ENCODE measurements around the gene SKA3. TPM values are rescaled to one million over a fixed set of nuclear protein-coding genes. Genes with fewer than 3 reads are reported as not detected.

SKA3 gene
- total and polyA plus RNA-seq, 2 of the 13 experiments (the other 11 are each of a cell fraction or from before 2014, with no cell fraction given) = 7.2 to 10.8 TPM

DNA sequence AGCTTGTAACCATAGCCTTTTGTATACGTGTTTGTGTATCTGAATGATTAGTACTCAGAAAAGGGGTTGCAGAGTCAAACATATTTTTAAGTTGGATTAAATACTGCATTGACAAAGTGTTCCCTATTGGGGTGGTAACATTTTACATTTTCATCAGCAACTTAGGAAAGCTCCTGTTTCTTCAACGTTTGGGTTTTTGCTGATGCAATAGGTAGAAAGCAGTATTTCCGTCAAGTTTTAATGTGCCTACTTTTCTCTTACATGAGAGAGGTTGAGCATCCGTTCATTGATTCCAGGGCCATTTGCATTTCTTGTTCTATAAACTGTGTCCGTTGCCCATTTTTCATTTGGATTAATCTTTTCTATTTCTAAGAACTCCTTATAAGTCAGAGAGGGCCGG, 56.2 kb downstream of the SKA3 start:
- no peak for DNase-seq (ENCODE audit: low spot score)
- POLR2A ChIA-PET = no interaction called here
- no peak overlapping the region for H3K9ac ChIP-seq (ENCODE audit: insufficient read depth, low read depth, low read length)
- no peaks in the 10 kb centered on the region for H3K36me3 ChIP-seq (replicated peaks in 1 of 2; ENCODE audit: control insufficient read depth in 1 of 2, insufficient read depth in 2 of 2, low read length in 2 of 2)
- no TSS peak for BruUV-seq (replicated peaks)
- H3K4me1 ChIP-seq (ENCODE audit: insufficient read depth, low read length) = peaks cover 53% of the 10 kb centered on the region
- H3K4me3 ChIP-seq (replicated peaks in 1 of 3; ENCODE audit: insufficient read depth in 1 of 3, low read depth in 2 of 3, low read length in 3 of 3) = no peak overlapping the region
- intact Hi-C loops (cut with micrococcal nuclease; ENCODE audit: unreplicated experiment) = no loop called here
- no peaks in the 10 kb centered on the region for H4K20me1 ChIP-seq (ENCODE audit: insufficient read depth, low read length)
- WGBS (ENCODE audit: low lambda C conversion rate) = 40% methylated on average over 6 of the region's 6 CpGs
- TF ChIP-seq, protein P1, sequence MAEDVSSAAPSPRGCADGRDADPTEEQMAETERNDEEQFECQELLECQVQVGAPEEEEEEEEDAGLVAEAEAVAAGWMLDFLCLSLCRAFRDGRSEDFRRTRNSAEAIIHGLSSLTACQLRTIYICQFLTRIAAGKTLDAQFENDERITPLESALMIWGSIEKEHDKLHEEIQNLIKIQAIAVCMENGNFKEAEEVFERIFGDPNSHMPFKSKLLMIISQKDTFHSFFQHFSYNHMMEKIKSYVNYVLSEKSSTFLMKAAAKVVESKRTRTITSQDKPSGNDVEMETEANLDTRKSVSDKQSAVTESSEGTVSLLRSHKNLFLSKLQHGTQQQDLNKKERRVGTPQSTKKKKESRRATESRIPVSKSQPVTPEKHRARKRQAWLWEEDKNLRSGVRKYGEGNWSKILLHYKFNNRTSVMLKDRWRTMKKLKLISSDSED (CRISPR knock-in tag; IDR thresholded peaks at IDR 0.05) = no peak
- CTCF ChIA-PET (ENCODE audit: low intra/inter-chr PET ratio, low total read pairs) = no interaction called here
- no peaks in the 10 kb centered on the region for H3K79me2 ChIP-seq (ENCODE audit: insufficient read depth, low read length)
- no peak for ATAC-seq
- no peak for FAIRE-seq
- no peaks in the 10 kb centered on the region for H3K9me3 ChIP-seq (ENCODE audit: low read length)
- in situ Hi-C loops (cut with HindIII; ENCODE audit: extremely low pct_ligation_motif_present, low pct_unique_long_range_greater_than_20kb) = no loop called here
- H3K27me3 ChIP-seq (ENCODE audit: control insufficient read depth in 1 of 2, insufficient read depth in 2 of 2, low read length in 2 of 2) = no peaks in the 10 kb centered on the region
- H3K27ac ChIP-seq (ENCODE audit: extremely low read length, insufficient read depth, low read length) = no peak overlapping the region
- no peak overlapping the region for H2AFZ ChIP-seq (ENCODE audit: low read length)
- H3K4me2 ChIP-seq (ENCODE audit: low read depth, low read length) = no peak overlapping the region

DNA sequence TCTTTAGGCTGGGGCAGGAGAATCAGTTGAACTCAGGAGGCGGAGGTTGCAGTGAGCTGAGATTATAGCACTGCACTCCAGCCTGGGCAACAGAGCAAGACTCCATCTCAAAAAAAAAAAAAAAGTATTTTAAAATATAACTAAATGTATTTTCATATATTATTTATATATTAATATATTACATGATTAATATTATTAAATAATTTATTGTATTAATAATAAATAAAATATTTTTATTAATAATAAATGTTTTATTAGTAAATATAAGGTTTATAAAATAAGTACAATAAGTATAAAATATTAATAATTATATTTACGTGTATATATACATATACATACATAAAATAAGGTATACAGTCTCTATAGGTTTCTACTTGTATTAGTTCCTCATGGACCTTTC, 56.8 kb downstream of the SKA3 start:
- Histone ChIP-seq H3K27ac (ENCODE audit: extremely low read length, insufficient read depth, low read length) (no peak overlapping the region), H2AFZ (ENCODE audit: low read length) (no peak overlapping the region), H3K9ac (ENCODE audit: insufficient read depth, low read depth, low read length) (no peak overlapping the region), H3K27me3 (ENCODE audit: control insufficient read depth in 1 of 2, insufficient read depth in 2 of 2, low read length in 2 of 2) (no peaks in the 10 kb centered on the region), H3K4me1 (ENCODE audit: insufficient read depth, low read length) (peaks cover 50% of the 10 kb centered on the region), H3K4me3 (replicated peaks in 1 of 3; ENCODE audit: insufficient read depth in 1 of 3, low read depth in 2 of 3, low read length in 3 of 3) (no peak overlapping the region), H3K36me3 (replicated peaks in 1 of 2; ENCODE audit: control insufficient read depth in 1 of 2, insufficient read depth in 2 of 2, low read length in 2 of 2) (no peaks in the 10 kb centered on the region), H3K79me2 (ENCODE audit: insufficient read depth, low read length) (no peaks in the 10 kb centered on the region), H4K20me1 (ENCODE audit: insufficient read depth, low read length) (no peaks in the 10 kb centered on the region), H3K9me3 (ENCODE audit: low read length) (no peaks in the 10 kb centered on the region), H3K4me2 (ENCODE audit: low read depth, low read length) (no peak overlapping the region)
- CTCF ChIA-PET (ENCODE audit: low intra/inter-chr PET ratio, low total read pairs) = no interaction called here
- ATAC-seq = no peak
- TF ChIP-seq KLF16 (CRISPR knock-in tag; IDR thresholded peaks at IDR 0.05) (no peak), SP1 (IDR thresholded peaks at IDR 0.05) (no peak), SP1 (CRISPR knock-in tag; IDR thresholded peaks at IDR 0.05) (no peak)
- intact Hi-C loops (cut with micrococcal nuclease; ENCODE audit: unreplicated experiment) (no loop called here), in situ Hi-C loops (cut with HindIII; ENCODE audit: extremely low pct_ligation_motif_present, low pct_unique_long_range_greater_than_20kb) (no loop called here)
- 50% methylated on average over 2 of the region's 2 CpGs for WGBS (ENCODE audit: low lambda C conversion rate)
- FAIRE-seq = no peak
- no TSS peak for BruUV-seq (replicated peaks)
- DNase-seq (ENCODE audit: low spot score) = no peak
- POLR2A ChIA-PET = no interaction called here
